ENCODE results near the gene STK24.
"Not testable (repeated sequence)": the region's sequence is repeated elsewhere in the genome, so short reads cannot be mapped to it uniquely, and the experiment has no call there.

The STK24 gene

GRCh38 chr13:98420554-98421175, 156.2 kb downstream of the STK24 start:
- DNase-seq (ENCODE audit: extremely low read depth in 1 of 2, low read depth in 1 of 2): no peak

- no peak for DNase-seq (ENCODE audit: extremely low read depth in 1 of 2, low read depth in 1 of 2)
Observed at GRCh38 chr13:98419786-98420553, 156.9 kb downstream of the STK24 start.

DNA sequence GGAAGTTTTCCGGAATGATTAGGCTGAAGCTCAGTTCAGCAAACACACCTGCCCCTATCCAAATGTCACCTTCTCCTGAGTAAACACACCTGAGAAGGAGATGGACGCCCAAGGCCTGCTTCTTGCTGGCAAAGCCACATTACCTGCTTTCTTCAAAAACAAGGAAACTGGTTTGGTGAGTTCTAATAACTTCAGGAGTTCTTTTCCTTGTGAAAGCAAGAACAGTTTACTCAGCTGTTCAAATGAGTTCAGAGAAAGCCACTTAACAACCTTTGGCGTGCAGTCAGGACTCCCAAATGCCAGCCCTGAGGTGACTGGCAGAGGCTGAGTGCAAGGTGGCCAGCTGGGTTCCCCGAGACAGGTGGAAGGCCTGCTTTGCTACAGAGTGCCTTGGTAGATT, 160.5 kb downstream of the STK24 start:
- DNase-seq (ENCODE audit: extremely low read depth in 1 of 2, low read depth in 1 of 2): no peak

DNA sequence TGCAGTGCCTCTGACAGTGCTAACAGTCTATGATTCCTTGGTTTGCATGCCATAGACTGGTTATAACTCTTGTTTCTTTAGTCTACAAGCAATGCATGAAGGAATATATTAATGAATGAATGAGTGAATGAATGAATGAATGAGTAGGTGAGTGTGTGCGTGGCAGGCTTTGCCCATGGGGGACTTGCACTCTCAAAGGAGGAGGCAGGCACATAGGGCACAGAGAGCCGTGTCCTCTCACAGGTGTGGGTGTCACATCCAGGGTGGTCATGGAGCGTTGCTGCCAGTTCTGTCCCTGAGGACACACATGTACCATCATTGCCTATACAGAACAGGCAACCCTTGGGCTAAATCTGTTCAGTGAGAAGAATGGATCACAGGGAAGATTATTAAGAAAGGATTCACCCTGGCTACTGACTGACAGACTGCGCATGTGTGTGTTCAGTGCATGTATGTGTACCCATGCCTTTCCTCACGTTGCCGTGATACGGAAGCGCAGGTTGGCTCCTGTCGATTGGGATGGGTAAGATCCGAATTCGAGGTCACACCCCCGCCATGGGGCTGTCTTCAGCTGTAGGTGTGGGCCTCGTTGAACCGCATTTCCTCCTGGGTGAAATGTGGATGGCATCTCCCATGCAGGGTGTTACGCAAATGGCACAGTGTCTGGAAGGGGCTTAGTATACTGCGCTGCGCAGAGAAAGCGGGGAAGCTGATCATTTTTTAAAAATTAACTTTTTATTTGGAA, 161.4 kb downstream of the STK24 start:
- DNase-seq (ENCODE audit: extremely low read depth in 1 of 2, low read depth in 1 of 2): no peak

GRCh38 chr13:98413796-98414195, 163.1 kb downstream of the STK24 start:
- no peak for DNase-seq (ENCODE audit: extremely low read depth in 1 of 2, low read depth in 1 of 2)

GRCh38 chr13:98413278-98413677, 163.6 kb downstream of the STK24 start:
- not testable (repeated sequence) for DNase-seq (ENCODE audit: extremely low read depth in 1 of 2, low read depth in 1 of 2)

DNA sequence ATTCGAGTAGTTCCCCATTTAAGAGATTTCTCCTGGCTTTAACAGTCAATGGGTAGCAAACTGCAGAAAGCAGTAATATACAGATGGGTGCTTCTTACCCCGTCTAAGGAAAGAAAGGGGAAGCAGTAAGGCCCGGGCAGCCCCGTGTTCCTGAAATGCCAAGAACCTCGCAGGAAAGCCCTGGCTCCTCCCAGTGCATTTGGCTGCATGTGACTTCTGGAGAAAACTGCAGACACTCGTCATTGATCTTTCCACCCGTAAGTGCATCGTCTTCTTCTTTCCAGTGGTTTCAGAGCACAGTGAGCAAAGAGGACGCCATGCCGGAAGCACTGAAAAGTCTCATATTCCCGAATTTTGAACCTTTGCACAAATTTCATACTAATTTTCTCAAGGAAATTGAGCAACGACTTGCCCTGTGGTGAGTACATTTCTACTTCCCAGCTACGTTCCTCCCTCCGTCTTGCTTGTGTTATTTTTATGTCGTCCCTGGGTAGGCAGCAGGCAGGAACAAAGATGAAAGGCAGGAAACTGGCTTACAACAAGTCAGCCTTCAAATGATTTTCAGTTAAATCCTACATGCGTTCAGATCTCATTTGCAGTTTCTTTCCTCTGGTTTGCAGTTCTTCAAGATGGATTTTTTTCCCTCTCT, 165.2 kb downstream of the STK24 start:
- no peak for DNase-seq (ENCODE audit: extremely low read depth in 1 of 2, low read depth in 1 of 2)

DNA sequence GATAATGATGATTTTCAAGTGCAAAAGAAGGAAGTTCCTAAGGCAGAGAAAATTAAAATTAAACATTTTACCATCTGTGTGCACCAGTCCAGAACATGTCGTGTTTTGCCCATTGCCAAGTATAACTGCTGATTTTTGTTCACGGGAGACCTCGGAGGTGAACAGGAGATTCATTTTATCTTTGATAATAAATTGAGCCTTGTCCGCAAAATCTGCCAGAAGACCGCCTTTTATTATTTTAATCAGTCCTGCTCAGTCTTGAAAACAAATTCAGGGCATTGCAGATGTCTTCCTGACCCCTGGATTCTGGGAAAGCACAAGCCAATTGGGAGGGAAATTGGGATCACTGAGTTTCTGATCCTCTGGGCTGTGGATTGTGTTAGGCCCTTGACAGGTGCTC, 165.9 kb downstream of the STK24 start:
- no peak for DNase-seq (ENCODE audit: extremely low read depth in 1 of 2, low read depth in 1 of 2)

DNA sequence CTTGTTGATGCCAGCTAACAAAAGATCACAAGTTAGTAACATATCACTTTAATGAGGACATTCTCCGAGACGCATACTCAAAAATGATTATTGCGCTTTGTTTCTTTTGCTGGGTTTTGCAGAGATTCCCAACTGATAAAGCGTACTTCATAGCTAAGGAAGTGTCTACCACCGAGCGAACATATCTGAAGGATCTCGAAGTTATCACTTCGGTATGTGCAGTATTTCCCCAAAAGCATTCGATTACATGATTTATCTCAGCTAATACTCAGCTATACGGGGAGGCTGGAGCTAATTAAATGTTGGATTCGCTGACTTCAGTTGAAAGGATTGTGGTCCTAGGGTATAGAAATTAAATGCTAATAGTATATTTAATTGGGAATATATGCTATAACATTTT, 166.3 kb downstream of the STK24 start:
- no peak for DNase-seq (ENCODE audit: extremely low read depth in 1 of 2, low read depth in 1 of 2)

- no peak for DNase-seq (ENCODE audit: extremely low read depth in 1 of 2, low read depth in 1 of 2)
Observed at GRCh38 chr13:98409281-98409680, 167.6 kb downstream of the STK24 start.

- DNase-seq (ENCODE audit: extremely low read depth in 1 of 2, low read depth in 1 of 2): no peak
Observed at GRCh38 chr13:98407575-98407974, 169.3 kb downstream of the STK24 start.

GRCh38 chr13:98406971-98407370, 169.9 kb downstream of the STK24 start:
- no peak for DNase-seq (ENCODE audit: extremely low read depth in 1 of 2, low read depth in 1 of 2)

GRCh38 chr13:98406427-98406826, 170.5 kb downstream of the STK24 start:
- DNase-seq (ENCODE audit: extremely low read depth in 1 of 2, low read depth in 1 of 2): no peak

DNA sequence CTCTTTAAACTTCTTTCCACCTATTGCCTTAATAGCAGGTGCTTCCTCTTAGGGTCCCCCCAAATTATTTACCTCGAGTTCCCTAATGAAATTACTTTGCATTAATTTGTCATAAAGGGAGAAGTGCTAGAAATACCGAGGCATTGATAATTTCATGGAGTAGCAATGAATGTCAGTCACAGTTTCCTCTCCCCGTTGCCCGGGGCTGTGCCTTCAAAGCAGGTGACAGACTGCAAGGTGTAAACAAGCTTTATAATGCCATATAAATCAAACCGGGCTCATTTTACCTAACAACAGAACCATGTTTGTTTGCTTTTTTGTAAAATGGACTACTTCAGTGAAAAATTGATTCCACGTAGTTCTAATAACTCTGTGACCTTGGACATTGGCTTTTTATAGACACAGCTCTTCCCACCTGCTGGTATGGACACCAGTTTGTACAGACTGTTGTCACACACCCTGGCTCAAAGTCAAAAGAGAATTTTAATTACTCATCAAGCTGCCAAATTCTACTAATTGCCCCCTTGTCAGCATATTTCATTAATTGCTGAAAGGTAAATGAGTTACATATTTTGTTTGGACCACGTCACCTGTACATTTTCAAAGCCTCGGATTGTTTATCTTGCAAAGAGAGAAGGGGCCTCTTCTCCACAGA, 171.1 kb downstream of the STK24 start:
- no peak for DNase-seq (ENCODE audit: extremely low read depth in 1 of 2, low read depth in 1 of 2)

DNA sequence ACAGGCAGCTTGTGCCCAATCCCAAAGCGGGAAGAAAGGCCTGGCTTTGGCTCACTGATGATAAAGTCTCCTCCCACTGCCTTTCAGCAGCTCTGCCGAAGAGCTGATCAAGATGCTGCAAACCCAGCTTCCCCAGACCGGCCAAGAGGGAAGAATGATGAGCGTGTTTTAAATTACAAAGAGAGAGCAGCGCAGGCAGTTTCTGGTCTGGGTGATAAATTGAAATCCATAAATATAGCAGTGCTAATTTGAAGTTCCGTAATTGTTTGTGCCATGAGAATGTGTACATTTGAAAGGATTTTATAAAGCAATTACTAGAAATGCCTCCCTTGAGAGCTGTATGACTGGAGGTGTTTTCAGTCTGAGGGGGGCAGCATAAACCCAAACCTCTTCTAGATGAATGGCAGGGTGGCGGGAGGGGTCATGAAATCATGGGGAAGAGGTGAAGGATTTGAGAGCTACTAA, 171.8 kb downstream of the STK24 start:
- no peak for DNase-seq (ENCODE audit: extremely low read depth in 1 of 2, low read depth in 1 of 2)

GRCh38 chr13:98403076-98403475, 173.8 kb downstream of the STK24 start:
- DNase-seq (ENCODE audit: extremely low read depth in 1 of 2, low read depth in 1 of 2): no peak

DNA sequence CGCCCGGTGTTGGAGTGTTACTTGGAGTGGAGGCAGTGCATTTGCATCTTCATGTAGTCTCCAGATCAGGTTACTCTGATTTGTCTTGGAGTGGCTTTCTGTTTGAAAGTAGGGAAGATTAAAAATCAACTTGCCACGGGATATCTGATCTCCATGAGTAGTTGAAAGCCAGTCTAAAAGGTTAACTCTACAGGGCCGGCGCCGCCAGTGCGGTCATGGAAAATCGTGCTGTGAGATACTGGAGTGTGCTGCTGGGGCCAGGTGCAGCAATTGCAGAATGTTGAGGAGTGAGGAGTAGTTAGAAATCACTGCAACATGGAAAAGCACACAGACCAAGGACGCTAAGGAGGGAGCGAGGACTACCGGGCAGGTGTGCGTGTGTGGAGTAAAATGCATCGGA, 175.0 kb downstream of the STK24 start:
- DNase-seq (ENCODE audit: extremely low read depth in 1 of 2, low read depth in 1 of 2): no peak

DNA sequence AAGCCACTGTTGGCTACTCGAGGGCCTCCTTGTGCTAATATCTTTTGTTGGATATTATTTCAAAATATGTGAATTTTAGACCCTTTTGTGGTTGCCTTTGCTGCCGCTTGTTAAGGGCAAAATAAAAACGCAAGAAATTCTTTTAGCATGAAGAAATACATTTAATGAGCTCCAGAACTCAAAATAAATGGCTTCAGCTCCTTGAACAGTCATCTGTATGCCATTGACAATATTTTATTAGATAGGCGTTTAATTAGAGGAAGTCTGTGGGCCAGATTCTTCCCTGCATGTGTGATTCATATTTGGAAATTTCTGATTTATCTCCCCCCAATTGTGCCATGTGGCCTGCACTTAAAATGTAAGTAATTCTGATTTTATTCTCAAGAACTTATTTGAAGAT, 177.2 kb downstream of the STK24 start:
- DNase-seq (ENCODE audit: extremely low read depth in 1 of 2, low read depth in 1 of 2): no peak

DNA sequence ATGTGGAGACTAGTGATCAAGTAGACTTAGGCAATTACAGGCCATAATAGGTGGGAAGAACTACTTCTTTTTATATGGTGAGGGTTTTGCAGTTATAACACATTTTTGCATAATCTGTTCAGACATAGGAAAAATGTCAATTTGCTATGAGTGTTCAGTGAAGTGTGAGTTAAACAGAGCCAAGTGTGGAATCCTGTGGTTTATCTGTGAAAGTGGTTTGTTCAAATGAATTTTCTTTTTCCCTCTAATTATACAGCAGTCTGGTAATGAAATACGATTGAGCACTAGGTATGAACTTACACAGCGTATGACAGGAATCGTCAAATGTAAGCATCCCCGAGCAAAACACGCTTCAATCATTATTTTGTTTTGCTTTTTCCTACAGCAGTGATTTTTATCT, 178.3 kb downstream of the STK24 start:
- DNase-seq (ENCODE audit: extremely low read depth in 1 of 2, low read depth in 1 of 2): no peak

GRCh38 chr13:98397861-98398260, 179.0 kb downstream of the STK24 start:
- no peak for DNase-seq (ENCODE audit: extremely low read depth in 1 of 2, low read depth in 1 of 2)

DNA sequence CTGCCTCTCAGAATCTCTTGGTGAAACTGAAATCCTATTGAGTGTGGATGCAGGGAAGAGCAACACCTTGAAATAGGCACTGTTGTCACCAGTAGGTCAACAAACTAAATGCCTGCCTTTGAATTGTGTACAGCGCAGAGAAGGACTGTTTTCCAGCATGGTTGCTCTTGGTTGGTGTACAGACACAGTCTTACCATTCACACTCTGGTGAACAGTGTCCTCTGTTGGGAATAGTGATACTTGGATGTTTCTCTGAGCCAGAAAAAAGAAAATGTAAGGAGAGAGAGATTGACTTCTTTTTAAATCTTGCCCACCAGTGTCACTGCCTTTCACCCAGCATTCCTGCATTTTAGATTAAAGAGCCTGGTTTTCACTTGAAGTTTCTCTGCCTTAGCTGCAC, 179.7 kb downstream of the STK24 start:
- DNase-seq (ENCODE audit: extremely low read depth in 1 of 2, low read depth in 1 of 2): no peak
